Measurements from ENCODE around the gene SMTNL1. TPM values are rescaled to one million over a fixed set of nuclear protein-coding genes. Genes with fewer than 3 reads are reported as not detected.

Gene SMTNL1
- total RNA-seq, 1 donor from 2014 or later, result 45.2 TPM

DNA sequence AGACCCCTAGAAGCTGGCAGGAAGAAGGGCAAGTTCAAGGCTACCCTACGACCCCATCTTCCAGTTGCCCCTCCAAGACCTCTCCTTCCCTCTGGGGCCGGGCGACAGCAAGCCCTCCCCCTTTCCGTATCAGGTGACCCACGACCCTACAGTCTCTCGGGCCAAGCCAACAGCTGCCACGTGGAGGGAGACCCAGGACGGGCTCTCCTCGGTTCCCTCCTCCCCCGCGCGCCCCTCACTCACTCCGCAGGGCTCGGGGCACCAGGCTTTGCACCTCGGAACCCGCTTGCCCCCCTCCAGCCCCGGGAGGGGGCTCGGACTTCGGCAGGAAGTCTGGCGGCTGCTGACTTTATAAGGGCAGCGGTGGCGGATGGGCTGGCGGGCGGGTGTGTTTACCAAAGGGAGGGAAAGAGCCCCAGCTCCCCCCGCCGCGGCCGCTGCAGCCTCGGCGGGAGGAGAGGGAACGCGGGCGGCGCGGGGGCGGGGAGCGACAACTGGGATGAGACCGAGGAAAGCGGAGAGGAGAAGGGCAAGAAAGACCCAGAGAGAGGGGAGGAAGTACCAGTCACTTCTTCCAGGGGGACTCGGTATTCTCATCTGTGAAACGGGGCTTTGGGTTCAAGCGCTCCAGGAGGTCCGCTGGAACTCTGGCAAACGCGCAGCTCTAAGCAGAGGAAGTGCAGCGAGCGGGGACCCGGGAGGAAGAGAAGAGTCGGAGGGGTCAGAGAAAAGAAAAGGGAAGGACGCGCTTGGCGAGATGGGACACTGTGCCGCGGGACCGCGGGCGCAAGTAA is 22.7 kb upstream of the SMTNL1 start:
- peak overlapping the region; percentile 94 for H3K4me3 Mint-ChIP-seq (ENCODE audit: unreplicated experiment)
- TF ChIP-seq, protein P1, sequence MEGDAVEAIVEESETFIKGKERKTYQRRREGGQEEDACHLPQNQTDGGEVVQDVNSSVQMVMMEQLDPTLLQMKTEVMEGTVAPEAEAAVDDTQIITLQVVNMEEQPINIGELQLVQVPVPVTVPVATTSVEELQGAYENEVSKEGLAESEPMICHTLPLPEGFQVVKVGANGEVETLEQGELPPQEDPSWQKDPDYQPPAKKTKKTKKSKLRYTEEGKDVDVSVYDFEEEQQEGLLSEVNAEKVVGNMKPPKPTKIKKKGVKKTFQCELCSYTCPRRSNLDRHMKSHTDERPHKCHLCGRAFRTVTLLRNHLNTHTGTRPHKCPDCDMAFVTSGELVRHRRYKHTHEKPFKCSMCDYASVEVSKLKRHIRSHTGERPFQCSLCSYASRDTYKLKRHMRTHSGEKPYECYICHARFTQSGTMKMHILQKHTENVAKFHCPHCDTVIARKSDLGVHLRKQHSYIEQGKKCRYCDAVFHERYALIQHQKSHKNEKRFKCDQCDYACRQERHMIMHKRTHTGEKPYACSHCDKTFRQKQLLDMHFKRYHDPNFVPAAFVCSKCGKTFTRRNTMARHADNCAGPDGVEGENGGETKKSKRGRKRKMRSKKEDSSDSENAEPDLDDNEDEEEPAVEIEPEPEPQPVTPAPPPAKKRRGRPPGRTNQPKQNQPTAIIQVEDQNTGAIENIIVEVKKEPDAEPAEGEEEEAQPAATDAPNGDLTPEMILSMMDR (IDR thresholded peaks at IDR 0.05; ENCODE audit: unreplicated experiment), result no peak
- DNase-seq (ENCODE audit: low spot score), result peak; percentile 21
- H3K36me3 Mint-ChIP-seq (ENCODE audit: low read depth, unreplicated experiment), result peaks cover 11% of the 10 kb centered on the region
- peaks cover 14% of the 10 kb centered on the region for H3K27me3 Mint-ChIP-seq (ENCODE audit: unreplicated experiment)
- H3K9me3 Mint-ChIP-seq (ENCODE audit: unreplicated experiment), result no peaks in the 10 kb centered on the region
- no peak overlapping the region for H3K27ac Mint-ChIP-seq (ENCODE audit: unreplicated experiment)
- H3K4me1 Mint-ChIP-seq (ENCODE audit: unreplicated experiment), result peaks cover 3% of the 10 kb centered on the region

DNA sequence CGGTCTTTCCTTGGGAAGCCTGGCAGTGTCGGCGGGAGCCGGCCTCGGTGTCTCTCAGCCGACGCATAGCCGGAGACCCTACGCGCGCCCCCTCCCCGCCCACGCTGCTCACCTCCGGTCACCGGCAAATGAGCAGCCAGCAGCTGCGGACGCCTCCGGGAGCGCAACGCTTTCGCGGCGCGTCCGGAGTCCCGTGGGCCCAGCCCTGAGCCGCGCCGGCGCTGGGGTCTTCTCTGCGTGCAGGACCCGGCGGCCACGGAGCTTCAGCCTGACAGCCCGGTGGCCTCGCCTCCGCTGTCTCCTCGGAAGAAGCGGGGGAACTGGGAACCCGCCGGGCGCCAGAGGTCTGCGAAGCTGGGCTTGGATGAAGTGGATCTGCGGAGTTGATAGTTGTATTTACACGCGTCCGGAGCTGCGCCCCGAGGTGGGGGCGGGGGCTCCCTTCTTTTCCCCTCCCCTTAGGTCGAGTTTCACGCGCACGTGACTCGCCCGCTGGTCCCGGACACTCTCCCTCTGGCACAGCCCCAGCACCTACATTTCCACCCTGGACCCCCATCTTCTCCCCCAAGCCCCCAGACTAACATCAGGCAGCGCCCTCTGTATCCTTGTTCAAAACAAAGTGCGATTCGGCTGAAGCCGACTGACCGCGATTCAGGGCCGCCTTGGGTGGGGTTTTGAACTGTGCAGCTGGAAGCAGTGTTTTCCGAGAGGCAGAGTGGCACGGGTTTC is 21.9 kb upstream of the SMTNL1 start, which contains the start of gene SLC43A1:
TSS of gene SLC43A1 (minus strand) at position 371 of the 729 bp plus-strand sequence. CDS start 1,591 bp downstream, outside the sequence.
- peaks cover 3% of the 10 kb centered on the region for H3K4me1 Mint-ChIP-seq (ENCODE audit: unreplicated experiment)
- peak within 1 kb of the TSS; percentile 80 for H3K27ac Mint-ChIP-seq (ENCODE audit: unreplicated experiment)
- no peaks in the 10 kb centered on the region for H3K9me3 Mint-ChIP-seq (ENCODE audit: unreplicated experiment)
- peaks cover 11% of the 10 kb centered on the region for H3K36me3 Mint-ChIP-seq (ENCODE audit: low read depth, unreplicated experiment)
- TF ChIP-seq, protein P1 (IDR thresholded peaks at IDR 0.05; ENCODE audit: unreplicated experiment), result no peak
- peak; percentile 38 for DNase-seq (ENCODE audit: low spot score)
- peak within 1 kb of the TSS; percentile 97 for H3K4me3 Mint-ChIP-seq (ENCODE audit: unreplicated experiment)
- H3K27me3 Mint-ChIP-seq (ENCODE audit: unreplicated experiment), result peaks cover 14% of the 10 kb centered on the region

DNA sequence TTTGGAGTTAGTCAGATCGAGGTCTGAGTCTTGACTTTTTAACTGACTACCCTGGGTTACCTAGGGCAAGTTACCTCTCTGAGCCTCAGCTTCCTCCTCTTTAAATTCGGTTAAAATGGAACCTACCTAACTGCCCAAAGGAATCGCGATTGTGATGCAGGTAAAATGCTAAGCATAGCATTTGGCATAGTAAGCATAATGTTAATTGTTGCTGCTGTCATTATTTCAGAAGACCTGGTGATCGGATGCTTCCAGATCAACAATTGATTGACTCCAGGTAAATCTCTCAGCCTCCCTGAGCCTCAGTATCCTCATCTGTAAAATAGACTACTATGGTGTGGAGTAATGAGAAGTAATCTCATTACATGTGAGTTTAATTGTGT is 21.3 kb upstream of the SMTNL1 start:
- Mint-ChIP-seq H3K27ac (ENCODE audit: unreplicated experiment) (peak overlapping the region; percentile 80), H3K36me3 (ENCODE audit: low read depth, unreplicated experiment) (peaks cover 11% of the 10 kb centered on the region), H3K9me3 (ENCODE audit: unreplicated experiment) (no peaks in the 10 kb centered on the region), H3K4me1 (ENCODE audit: unreplicated experiment) (peaks cover 3% of the 10 kb centered on the region), H3K4me3 (ENCODE audit: unreplicated experiment) (peak overlapping the region; percentile 97), H3K27me3 (ENCODE audit: unreplicated experiment) (peaks cover 14% of the 10 kb centered on the region)
- TF ChIP-seq, protein P1 (IDR thresholded peaks at IDR 0.05; ENCODE audit: unreplicated experiment), result no peak
- no peak for DNase-seq (ENCODE audit: low spot score)

DNA sequence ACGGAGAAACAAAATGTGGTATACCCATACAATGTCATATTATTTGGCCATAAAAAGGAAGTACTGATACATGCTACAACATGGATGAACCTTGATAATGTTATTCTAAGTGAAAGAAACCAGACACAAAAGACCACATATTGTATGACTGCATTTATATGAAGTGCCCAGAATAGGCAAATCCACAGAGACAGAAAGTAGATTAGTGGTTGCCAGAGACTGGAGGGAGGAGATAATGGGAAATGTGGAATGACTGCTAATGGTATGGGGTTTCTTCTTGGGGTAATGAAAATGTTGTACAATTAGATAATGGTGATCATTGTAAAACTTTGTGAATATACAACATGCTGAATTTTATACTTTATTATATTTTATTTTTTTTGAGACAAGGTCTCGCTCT is 16.3 kb upstream of the SMTNL1 start:
- TF ChIP-seq, protein P1 (IDR thresholded peaks at IDR 0.05; ENCODE audit: unreplicated experiment), result no peak
- Mint-ChIP-seq H3K4me3 (ENCODE audit: unreplicated experiment) (no peak overlapping the region), H3K36me3 (ENCODE audit: low read depth, unreplicated experiment) (peaks cover under 1% of the 10 kb centered on the region), H3K27me3 (ENCODE audit: unreplicated experiment) (peaks cover 2% of the 10 kb centered on the region), H3K4me1 (ENCODE audit: unreplicated experiment) (no peaks in the 10 kb centered on the region), H3K9me3 (ENCODE audit: unreplicated experiment) (no peaks in the 10 kb centered on the region), H3K27ac (ENCODE audit: unreplicated experiment) (no peak overlapping the region)
- DNase-seq (ENCODE audit: low spot score), result no peak

Data from endothelial cell (in vitro differentiated cells).